ENCODE data around the gene CDH20.

The CDH20 gene

GRCh38 chr18:61428266-61428665 lies 95.0 kb downstream of the CDH20 start:
- no peaks in the 10 kb centered on the region for H3K79me1 ChIP-seq (replicated peaks; ENCODE audit: low read length, poor library complexity, severe bottlenecking)
- H3K27me3 ChIP-seq (ENCODE audit: control insufficient read depth in 1 of 2, insufficient read depth in 1 of 2, low read length in 2 of 2) = no peaks in the 10 kb centered on the region
- DNase-seq = no peak
- no peak overlapping the region for H3K27ac ChIP-seq (ENCODE audit: low read length, poor library complexity, severe bottlenecking)
- no peak overlapping the region for H2BK120ac ChIP-seq (ENCODE audit: low read depth, low read length)
- H4K8ac ChIP-seq (ENCODE audit: low read length) = no peak overlapping the region
- H2AFZ ChIP-seq (ENCODE audit: low read depth, low read length) = no peak overlapping the region
- H2BK12ac ChIP-seq (ENCODE audit: low read length in 2 of 2) = no peak overlapping the region
- H3K4me3 ChIP-seq (ENCODE audit: insufficient read depth in 1 of 2, low read depth in 1 of 2, low read length in 2 of 2) = no peak overlapping the region
- H3K9me3 ChIP-seq (ENCODE audit: control insufficient read depth, low read length) = no peaks in the 10 kb centered on the region
- peak overlapping the region in 1 of 2 experiments; percentile 20 for H3K14ac ChIP-seq (ENCODE audit: low read length in 2 of 2)
- no peak overlapping the region for H3K18ac ChIP-seq (ENCODE audit: low read depth in 1 of 2, low read length in 2 of 2)
- no peak overlapping the region for H3K9ac ChIP-seq (ENCODE audit: low read length)
- H2AK5ac ChIP-seq (ENCODE audit: low read length, severe bottlenecking) = no peak overlapping the region
- WGBS = 76% methylated on average over 2 of the region's 4 CpGs
- no peak overlapping the region for H3K23ac ChIP-seq (ENCODE audit: low read length in 2 of 2)
- H2BK15ac ChIP-seq (ENCODE audit: low read depth, poor library complexity, severe bottlenecking) = no peak overlapping the region
- H3K4ac ChIP-seq (ENCODE audit: low read depth in 1 of 2, low read length in 2 of 2) = no peak overlapping the region
- no peak overlapping the region for H3K4me2 ChIP-seq (ENCODE audit: low read length, poor library complexity, severe bottlenecking)
- H3K36me3 ChIP-seq (ENCODE audit: control insufficient read depth in 1 of 2, insufficient read depth in 2 of 2, low read depth in 1 of 2, low read length in 2 of 2) = no peaks in the 10 kb centered on the region
- H2BK5ac ChIP-seq (ENCODE audit: low read depth, low read length, poor library complexity, severe bottlenecking) = no peak overlapping the region
- H4K91ac ChIP-seq (ENCODE audit: low read length) = no peak overlapping the region
- no peaks in the 10 kb centered on the region for H3K4me1 ChIP-seq (ENCODE audit: control insufficient read depth, insufficient read depth, low read depth, low read length)

GRCh38 chr18:61432590-61432989 lies 99.4 kb downstream of the CDH20 start:
- H3K4me2 ChIP-seq (ENCODE audit: low read length, poor library complexity, severe bottlenecking) = no peak overlapping the region
- H3K27ac ChIP-seq (ENCODE audit: low read length, poor library complexity, severe bottlenecking) = no peak overlapping the region
- 100% methylated on average over 1 of the region's 1 CpG for WGBS
- peaks cover 10% of the 10 kb centered on the region for H3K9me3 ChIP-seq (ENCODE audit: control insufficient read depth, low read length)
- no peak overlapping the region for H3K18ac ChIP-seq (ENCODE audit: low read depth in 1 of 2, low read length in 2 of 2)
- no peak overlapping the region for H3K4ac ChIP-seq (ENCODE audit: low read depth in 1 of 2, low read length in 2 of 2)
- no peaks in the 10 kb centered on the region for H3K27me3 ChIP-seq (ENCODE audit: control insufficient read depth in 1 of 2, insufficient read depth in 1 of 2, low read length in 2 of 2)
- no peaks in the 10 kb centered on the region for H3K79me1 ChIP-seq (replicated peaks; ENCODE audit: low read length, poor library complexity, severe bottlenecking)
- no peaks in the 10 kb centered on the region for H3K4me1 ChIP-seq (ENCODE audit: control insufficient read depth, insufficient read depth, low read depth, low read length)
- H2AK5ac ChIP-seq (ENCODE audit: low read length, severe bottlenecking) = no peak overlapping the region
- no peak overlapping the region for H4K91ac ChIP-seq (ENCODE audit: low read length)
- H3K23ac ChIP-seq (ENCODE audit: low read length in 2 of 2) = no peak overlapping the region
- no peak overlapping the region for H4K8ac ChIP-seq (ENCODE audit: low read length)
- H3K9ac ChIP-seq (ENCODE audit: low read length) = no peak overlapping the region
- H2BK15ac ChIP-seq (ENCODE audit: low read depth, poor library complexity, severe bottlenecking) = no peak overlapping the region
- H2BK5ac ChIP-seq (ENCODE audit: low read depth, low read length, poor library complexity, severe bottlenecking) = no peak overlapping the region
- DNase-seq = no peak
- H2BK12ac ChIP-seq (ENCODE audit: low read length in 2 of 2) = no peak overlapping the region
- H3K36me3 ChIP-seq (ENCODE audit: control insufficient read depth in 1 of 2, insufficient read depth in 2 of 2, low read depth in 1 of 2, low read length in 2 of 2) = no peaks in the 10 kb centered on the region
- H3K14ac ChIP-seq (ENCODE audit: low read length in 2 of 2) = no peak overlapping the region
- no peak overlapping the region for H2BK120ac ChIP-seq (ENCODE audit: low read depth, low read length)
- H2AFZ ChIP-seq (ENCODE audit: low read depth, low read length) = no peak overlapping the region
- H3K4me3 ChIP-seq (ENCODE audit: insufficient read depth in 1 of 2, low read depth in 1 of 2, low read length in 2 of 2) = no peak overlapping the region

- H2AFZ ChIP-seq (ENCODE audit: low read depth, low read length) = no peak overlapping the region
- H3K27ac ChIP-seq (ENCODE audit: low read length, poor library complexity, severe bottlenecking) = no peak overlapping the region
- no peaks in the 10 kb centered on the region for H3K27me3 ChIP-seq (ENCODE audit: control insufficient read depth in 1 of 2, insufficient read depth in 1 of 2, low read length in 2 of 2)
- 4% methylated on average over 3 of the region's 3 CpGs for WGBS
- no peak overlapping the region for H2AK5ac ChIP-seq (ENCODE audit: low read length, severe bottlenecking)
- H2BK12ac ChIP-seq (ENCODE audit: low read length in 2 of 2) = no peak overlapping the region
- H3K4me3 ChIP-seq (ENCODE audit: insufficient read depth in 1 of 2, low read depth in 1 of 2, low read length in 2 of 2) = no peak overlapping the region
- no peak overlapping the region for H3K23ac ChIP-seq (ENCODE audit: low read length in 2 of 2)
- H3K4me1 ChIP-seq (ENCODE audit: control insufficient read depth, insufficient read depth, low read depth, low read length) = no peaks in the 10 kb centered on the region
- H3K9me3 ChIP-seq (ENCODE audit: control insufficient read depth, low read length) = peaks cover 10% of the 10 kb centered on the region
- no peak overlapping the region for H3K4ac ChIP-seq (ENCODE audit: low read depth in 1 of 2, low read length in 2 of 2)
- no peak overlapping the region for H2BK120ac ChIP-seq (ENCODE audit: low read depth, low read length)
- no peaks in the 10 kb centered on the region for H3K79me1 ChIP-seq (replicated peaks; ENCODE audit: low read length, poor library complexity, severe bottlenecking)
- no peak overlapping the region for H3K14ac ChIP-seq (ENCODE audit: low read length in 2 of 2)
- no peak overlapping the region for H2BK5ac ChIP-seq (ENCODE audit: low read depth, low read length, poor library complexity, severe bottlenecking)
- no peak overlapping the region for H4K8ac ChIP-seq (ENCODE audit: low read length)
- H3K36me3 ChIP-seq (ENCODE audit: control insufficient read depth in 1 of 2, insufficient read depth in 2 of 2, low read depth in 1 of 2, low read length in 2 of 2) = no peaks in the 10 kb centered on the region
- H2BK15ac ChIP-seq (ENCODE audit: low read depth, poor library complexity, severe bottlenecking) = no peak overlapping the region
- no peak overlapping the region for H3K4me2 ChIP-seq (ENCODE audit: low read length, poor library complexity, severe bottlenecking)
- H3K9ac ChIP-seq (ENCODE audit: low read length) = no peak overlapping the region
- H4K91ac ChIP-seq (ENCODE audit: low read length) = no peak overlapping the region
- DNase-seq = peak; percentile 15
- no peak overlapping the region for H3K18ac ChIP-seq (ENCODE audit: low read depth in 1 of 2, low read length in 2 of 2)
These were observed 101.9 kb downstream of the CDH20 start for GRCh38 chr18:61435064-61435652.

DNA sequence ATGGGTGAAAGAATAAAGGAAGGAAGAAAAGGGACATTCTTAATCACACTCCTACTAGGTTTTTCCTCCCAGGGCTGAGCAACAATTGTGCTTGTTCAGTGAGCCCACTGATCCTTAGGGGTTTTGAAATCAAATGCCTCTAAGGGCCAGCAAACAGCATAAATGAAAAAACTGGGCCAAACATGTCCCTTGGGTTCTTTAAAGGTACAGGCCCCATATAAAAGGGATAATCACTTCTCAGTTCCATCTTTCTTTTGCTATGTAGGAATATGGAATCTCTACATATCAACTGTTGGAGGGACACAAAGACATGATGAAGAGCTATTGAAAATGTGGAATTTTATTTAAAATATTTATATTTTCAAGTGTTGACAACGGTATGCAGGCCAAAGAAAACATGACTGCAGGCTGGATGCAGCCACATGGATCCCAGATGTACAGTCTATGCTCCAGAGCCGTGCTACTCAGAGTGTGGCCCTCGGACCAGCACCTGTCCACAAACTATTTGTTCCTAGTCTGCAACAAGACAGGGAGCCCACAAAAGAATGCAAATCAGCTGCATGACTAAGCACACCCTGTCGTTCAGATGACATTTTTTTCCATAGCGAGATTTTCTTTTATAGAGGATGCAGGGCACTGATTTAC lies 110.0 kb downstream of the CDH20 start:
- H2AFZ ChIP-seq (ENCODE audit: low read depth, low read length) = no peak overlapping the region
- no peak overlapping the region for H3K4ac ChIP-seq (ENCODE audit: low read depth in 1 of 2, low read length in 2 of 2)
- H3K4me3 ChIP-seq (ENCODE audit: insufficient read depth in 1 of 2, low read depth in 1 of 2, low read length in 2 of 2) = no peak overlapping the region
- H3K23ac ChIP-seq (ENCODE audit: low read length in 2 of 2) = no peak overlapping the region
- no peak overlapping the region for H3K18ac ChIP-seq (ENCODE audit: low read depth in 1 of 2, low read length in 2 of 2)
- no peak overlapping the region for H3K27ac ChIP-seq (ENCODE audit: low read length, poor library complexity, severe bottlenecking)
- H3K79me1 ChIP-seq (replicated peaks; ENCODE audit: low read length, poor library complexity, severe bottlenecking) = no peaks in the 10 kb centered on the region
- no peaks in the 10 kb centered on the region for H3K4me1 ChIP-seq (ENCODE audit: control insufficient read depth, insufficient read depth, low read depth, low read length)
- no peak overlapping the region for H2BK15ac ChIP-seq (ENCODE audit: low read depth, poor library complexity, severe bottlenecking)
- no peak overlapping the region for H3K14ac ChIP-seq (ENCODE audit: low read length in 2 of 2)
- H3K9me3 ChIP-seq (ENCODE audit: control insufficient read depth, low read length) = no peaks in the 10 kb centered on the region
- no peak overlapping the region for H3K9ac ChIP-seq (ENCODE audit: low read length)
- no peak overlapping the region for H2BK12ac ChIP-seq (ENCODE audit: low read length in 2 of 2)
- H4K8ac ChIP-seq (ENCODE audit: low read length) = no peak overlapping the region
- H4K91ac ChIP-seq (ENCODE audit: low read length) = no peak overlapping the region
- H3K4me2 ChIP-seq (ENCODE audit: low read length, poor library complexity, severe bottlenecking) = no peak overlapping the region
- H3K27me3 ChIP-seq (ENCODE audit: control insufficient read depth in 1 of 2, insufficient read depth in 1 of 2, low read length in 2 of 2) = no peaks in the 10 kb centered on the region
- no peaks in the 10 kb centered on the region for H3K36me3 ChIP-seq (ENCODE audit: control insufficient read depth in 1 of 2, insufficient read depth in 2 of 2, low read depth in 1 of 2, low read length in 2 of 2)
- WGBS = 82% methylated on average over 5 of the region's 5 CpGs
- H2BK120ac ChIP-seq (ENCODE audit: low read depth, low read length) = no peak overlapping the region
- no peak overlapping the region for H2AK5ac ChIP-seq (ENCODE audit: low read length, severe bottlenecking)
- no peak overlapping the region for H2BK5ac ChIP-seq (ENCODE audit: low read depth, low read length, poor library complexity, severe bottlenecking)
- no peak for DNase-seq

Measured in mesenchymal stem cell (in vitro differentiated cells and primary cell).